GM21529 (cell line): ENCODE measurements around the gene KRT80.

Experiments
- ATAC-seq: cut with Tn5 transposase; IDR thresholded peaks from one replicate; pipeline ENCODE4 v1.9.1; 2021; ENCODE audit not compliant: unreplicated experiment

Gene KRT80

GRCh38 chr12:52156757-52157565 lies 34.9 kb downstream of the KRT80 start:
- ATAC-seq: no peak

DNA sequence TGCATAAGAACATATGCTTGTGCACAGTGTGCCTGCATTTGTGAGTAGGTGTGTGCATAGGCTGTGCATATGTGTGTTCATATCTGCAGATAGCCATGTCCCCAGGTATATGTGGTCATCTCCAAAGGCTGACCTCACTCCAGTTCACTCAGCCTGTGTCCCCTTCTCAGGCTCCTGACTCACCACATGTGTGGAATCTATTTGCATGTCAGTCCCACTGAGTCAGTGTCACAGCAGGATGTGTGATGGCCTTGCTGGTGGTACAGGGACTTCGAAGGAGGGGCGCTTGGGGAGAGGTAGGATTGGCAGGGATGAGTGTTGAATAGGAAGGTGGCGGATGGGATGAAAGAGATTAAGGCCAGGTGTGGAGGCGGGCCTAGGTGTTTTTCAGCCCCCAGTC lies 35.5 kb downstream of the KRT80 start:
- no peak for ATAC-seq

DNA sequence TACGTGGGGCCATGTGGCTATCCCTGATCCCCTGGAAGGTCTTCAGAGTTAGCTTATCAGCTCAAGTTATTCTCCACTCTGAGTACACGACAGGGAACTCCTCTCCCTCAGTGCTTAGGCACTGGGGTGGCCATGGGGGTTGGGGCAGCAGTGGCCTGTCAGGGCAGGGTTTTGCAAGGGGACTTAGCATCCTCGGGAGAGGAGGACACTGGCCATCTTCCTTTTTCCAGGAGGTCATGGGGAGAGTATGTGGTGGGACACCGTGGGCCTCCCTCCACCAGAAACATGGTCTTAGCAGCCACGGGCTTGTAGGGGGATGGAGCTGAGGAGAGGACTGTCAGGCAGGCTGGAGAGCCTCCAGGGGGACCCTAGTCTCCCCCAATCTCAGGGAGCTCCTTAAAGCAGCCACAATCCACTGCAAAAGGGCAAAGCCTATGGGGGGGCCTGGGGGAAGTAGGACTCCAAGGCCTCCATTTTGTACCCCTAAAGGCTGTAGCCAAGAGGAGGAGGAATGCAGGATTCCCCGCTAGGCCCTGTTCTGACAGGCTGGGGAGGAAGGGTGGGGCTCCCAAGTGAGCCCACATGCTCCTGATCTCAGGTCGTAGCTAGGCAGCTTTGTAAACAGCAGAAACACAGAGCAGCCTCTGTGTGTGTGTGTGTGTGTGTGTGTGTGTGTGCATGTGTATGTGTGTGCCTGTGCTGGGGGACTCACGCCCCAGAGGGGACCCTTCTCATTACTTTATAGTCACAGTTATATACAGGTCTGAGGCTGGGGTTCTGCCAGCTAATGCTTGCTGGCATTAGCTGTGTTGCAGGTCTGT lies 36.6 kb downstream of the KRT80 start:
- no peak for ATAC-seq

DNA sequence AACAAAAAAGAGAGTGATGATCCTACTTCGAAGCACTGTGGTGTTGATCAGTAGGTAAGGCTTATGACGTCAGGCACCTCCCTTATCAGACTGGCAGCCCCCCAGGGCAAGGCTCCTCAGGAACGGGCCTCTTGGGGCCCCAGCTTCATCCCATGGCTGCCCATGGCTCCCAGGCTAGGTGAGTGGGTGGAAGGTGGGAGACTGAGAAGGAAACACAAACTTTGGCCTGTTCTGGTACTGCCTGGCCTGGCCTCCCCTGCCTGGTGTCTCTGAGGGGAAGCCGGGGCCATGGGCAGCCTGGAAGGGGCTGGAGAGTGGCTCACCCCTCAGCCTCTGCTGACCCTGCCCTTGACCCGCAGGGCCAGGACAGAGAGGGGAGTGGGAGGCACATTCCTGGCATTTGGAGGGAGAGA lies 38.9 kb downstream of the KRT80 start:
- ATAC-seq: no peak

DNA sequence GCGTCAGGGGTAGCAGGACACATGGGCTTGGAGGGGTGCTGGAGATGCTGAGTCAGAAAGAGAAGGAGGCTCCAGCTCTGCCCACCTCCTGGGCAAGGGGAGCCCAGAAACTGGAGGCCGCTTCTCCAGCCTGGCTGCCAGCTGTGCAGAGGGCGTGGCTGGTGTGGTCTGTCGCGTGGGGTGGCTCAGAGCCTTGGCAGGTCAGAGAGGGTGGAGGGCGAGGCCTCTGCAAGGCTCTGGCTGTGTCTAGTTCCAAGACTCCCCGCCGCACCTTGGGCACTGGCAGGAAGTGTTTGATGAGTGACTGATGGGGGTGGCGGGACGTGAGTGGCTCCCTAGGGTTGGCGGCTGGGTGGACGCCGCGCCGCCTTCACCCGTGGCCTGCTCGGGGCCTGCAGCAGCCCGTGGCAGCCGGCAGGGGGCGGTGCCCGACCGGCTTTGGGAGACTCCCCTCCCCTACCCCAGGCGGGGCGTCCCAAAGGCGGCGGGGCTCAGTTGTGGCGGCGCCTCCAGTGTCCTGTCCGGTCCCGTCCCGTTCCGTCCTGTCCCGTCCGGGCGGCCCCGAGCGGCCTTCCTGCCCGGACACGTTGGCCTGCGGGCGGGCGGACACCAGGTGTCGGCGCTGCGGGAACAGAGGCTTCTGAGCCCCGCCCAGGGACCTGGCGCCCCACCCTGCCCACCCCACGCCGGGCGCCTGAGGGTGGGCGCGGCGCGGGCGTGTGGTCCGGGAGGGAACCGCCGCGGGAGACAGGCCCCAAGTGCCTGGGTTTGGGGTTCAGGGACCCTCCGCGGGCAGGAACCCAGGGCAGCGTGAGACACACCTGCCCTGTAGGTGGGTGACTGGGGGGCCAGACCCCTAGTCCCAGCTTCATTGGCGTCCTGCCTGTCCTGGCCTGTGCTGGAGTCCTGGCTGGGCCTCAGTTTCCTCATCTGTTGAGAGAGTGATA lies 39.7 kb downstream of the KRT80 start:
- ATAC-seq: no peak

- no peak for ATAC-seq
Measured at GRCh38 chr12:52151153-52151836, 40.5 kb downstream of the KRT80 start.

DNA sequence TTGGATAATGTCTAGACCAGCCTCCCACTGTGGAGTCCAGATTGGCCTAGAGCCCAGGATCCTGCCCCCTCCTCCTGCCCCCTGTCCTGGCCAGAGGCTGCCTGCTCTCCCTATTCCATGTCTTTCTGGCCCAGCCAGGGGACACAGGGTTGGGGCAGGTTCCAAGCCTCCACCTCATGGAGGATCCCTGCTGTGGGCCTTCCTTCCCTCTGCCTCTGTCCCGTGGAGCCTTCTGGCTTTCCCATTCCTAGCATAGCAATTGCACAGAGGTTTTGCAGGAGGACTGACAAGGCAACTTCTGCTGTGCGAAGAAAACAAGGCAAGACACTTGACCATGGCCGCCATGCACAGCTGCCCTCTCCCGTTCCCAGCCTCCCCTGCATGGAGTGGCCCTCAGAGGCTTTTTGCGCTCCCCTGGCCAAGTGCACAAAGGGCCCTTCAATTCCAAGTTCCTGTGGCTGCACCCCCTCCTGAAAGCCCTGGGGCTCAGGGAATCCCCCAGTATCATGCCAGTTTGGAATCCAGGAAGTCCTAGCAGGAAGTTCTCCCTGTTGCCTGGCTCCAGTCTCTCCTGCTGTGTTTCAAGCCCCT lies 42.1 kb downstream of the KRT80 start:
- ATAC-seq: no peak

DNA sequence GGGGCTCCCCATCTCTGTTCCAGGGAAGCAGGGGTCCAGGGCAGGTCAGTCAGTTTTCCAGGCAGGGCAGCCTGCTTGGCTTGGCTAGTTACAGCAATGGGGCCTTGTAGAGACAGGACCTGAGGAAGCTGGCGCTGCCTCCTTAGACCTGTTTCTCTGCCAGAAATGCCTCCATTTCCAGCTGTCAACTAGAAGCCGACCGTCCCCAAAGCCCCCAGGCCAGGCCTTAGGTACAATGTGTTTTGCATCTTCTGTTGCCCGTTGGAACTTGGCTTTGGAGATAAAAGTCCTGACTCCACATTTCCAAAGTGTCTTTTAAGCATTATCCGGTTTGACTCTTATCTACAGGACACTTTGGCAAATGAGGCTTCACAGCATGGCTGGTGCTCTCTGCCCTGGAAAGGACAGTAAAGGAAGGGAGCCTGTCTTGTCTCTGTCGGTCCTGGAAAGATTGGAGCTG lies 42.6 kb downstream of the KRT80 start:
- ATAC-seq: no peak

DNA sequence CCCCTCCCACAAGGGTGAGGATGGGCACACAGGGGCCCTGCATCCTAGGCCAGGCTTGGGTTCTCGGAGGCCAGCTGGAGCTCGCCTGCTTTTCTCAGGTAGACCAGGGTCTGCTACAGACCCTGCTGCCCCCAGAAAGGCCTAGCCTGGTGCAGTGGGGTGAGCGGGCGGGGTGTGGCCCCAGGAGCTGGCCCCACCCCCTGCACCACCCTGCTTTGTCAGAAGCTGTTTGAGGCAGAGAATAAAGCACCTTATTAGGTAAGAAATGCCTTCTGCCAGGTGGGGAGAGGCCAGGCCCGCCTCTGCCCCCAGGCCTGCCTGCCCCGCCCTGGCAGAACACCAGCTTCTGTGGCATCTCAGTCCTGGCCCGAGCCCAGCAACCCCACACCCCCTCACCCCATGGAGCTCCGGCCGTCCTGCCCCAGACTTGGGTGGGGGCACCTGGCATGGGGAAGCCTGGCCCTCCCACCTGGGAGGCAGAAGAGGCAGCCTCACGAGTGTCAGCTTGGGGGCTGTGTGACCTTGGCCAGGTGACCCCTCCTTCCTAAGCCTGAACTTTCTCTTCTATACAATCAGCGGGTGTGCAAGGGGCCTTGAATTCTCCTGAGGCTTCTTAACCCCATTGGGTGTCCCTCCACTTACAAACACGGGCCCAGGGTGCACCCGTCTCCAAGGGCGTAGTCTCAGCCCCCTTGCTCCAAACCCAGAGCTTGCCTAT lies 43.2 kb downstream of the KRT80 start:
- no peak for ATAC-seq

DNA sequence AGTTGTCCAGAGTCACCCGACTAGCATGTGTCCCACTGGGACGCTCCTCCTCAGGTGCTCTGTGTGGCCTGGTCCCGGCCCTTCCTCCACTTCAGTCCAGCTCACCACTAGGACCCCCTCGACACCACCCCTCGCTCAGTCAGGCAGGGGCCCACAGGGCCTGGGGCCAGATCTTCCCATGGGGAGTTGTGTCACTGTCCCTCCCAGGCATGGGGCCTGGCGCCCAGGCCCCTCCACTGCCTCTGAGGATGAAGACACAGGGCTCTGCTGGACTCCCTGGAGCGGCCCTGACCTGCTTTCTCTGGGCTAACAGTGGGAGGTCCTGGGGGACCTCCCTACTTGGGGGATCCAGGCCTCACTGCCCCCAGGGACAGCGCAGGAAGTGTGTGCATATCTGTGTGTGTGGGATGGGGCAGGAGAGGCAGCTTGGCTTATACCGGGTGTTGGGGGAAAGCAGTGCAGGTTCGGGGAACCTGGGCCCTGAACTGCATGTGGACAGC lies 43.8 kb downstream of the KRT80 start:
- ATAC-seq: no peak

DNA sequence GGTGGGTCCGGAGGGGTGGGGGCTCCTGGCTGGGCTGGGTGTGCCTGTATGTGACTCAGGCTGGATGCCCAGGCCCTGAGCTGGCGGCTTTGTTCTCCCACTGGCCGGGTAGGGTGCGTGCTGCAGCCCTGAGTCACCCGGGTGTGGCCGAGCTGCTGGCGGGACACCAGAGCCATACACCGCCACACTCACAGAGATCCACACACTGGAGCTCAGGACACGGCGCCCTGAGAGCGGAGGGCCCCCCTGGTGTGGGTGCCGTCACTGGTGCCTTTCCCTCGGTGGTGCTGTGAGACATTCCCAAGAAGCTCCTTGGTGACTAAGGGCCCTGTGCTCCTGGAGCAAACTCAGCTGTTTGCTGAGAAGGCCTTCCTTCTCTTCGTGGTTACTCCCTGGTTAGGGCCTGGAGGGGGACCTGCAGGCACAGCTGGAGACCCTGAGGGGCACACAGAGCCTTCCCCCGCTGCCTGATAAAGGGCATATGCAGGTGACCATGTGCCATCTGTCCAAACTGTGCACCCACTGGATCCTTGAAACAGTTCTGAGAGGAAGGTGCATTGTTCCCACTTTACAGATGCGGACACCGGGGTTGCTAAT lies 44.3 kb downstream of the KRT80 start:
- ATAC-seq: no peak

DNA sequence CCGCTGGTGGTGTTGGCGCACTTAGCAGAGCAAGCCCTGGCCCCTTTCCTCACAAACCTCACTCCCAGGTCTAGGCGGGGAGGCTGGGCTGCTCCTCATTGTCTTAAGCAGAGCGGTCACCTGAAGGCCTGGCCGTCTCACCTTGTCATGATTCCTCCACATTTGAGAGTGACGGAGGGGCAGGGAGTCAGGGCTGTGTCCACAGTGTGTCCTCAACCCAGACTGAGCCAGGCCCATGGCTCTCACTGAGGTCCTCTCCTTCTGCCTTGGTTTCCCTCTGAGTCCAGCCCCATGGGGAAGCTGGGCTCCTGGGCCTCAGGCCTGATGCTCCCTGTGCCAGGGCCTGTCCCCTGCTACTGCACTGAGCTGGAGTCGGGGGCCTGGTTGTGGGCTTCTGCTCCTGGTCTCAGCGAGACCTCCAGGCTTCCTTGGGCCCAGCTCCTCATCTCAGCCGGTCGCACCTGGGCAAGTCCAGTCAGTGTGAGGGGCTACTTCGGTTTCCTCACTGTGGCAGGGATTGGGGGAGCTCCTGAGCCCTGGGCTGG lies 44.9 kb downstream of the KRT80 start:
- no peak for ATAC-seq

DNA sequence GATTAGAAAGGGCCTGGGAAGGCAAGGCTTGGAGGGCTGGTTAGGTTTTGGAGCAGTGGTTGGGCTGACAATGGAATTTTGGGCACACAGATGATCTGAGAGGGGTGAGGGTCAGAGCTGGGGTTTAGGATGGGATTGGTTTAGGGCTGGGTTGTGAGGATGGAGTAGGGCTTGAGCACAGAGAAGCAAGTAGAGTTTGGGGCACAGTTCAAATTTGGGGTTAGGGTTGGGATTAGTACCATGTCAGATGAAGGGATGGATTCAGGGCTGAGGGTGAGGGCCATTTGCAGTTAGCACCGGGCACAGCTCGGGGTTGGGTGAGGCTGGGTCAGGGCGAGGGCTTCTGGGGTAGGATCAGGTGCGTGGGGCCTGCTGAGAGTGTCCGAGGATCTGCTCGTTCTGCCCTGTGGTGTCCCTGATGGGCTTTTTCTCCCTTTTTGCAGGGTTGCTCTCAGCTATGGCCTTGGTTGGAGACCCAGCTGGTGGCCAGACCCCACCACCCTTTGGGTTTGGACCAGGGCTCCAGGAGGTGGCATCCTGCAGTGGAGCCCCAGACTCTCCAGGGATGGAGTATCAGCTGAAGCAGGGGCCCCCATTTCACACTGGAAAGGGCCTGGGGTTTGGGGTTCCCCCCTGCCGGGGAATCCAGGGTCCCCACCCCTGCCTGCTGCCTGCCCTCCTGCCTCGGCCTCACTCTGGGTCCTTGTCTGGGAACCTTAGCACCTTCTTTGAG lies 45.6 kb downstream of the KRT80 start:
- no peak for ATAC-seq

GRCh38 chr12:52145228-52146088 lies 46.4 kb downstream of the KRT80 start:
- ATAC-seq: no peak

GRCh38 chr12:52144512-52145227 lies 47.1 kb downstream of the KRT80 start:
- no peak for ATAC-seq

DNA sequence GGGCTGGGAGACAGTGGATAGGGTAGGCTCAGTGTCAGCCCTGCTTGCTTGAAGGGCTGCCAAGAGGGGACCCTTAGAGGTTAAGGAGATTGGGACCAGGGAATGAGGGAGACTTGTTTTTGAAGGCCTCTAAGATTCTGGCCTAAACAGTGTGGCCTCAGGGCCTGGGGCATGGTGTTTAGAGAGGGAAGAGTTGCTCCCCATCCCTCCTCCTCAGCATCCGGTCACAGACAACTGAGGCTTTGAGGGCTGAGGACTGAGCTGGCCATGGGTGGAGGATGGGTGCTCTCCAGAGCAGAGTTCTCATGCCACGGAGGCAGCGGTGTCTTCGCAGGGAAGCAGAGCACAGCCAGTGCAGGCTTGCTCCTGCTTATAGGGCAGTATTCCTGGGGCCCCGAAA lies 49.4 kb downstream of the KRT80 start:
- no peak for ATAC-seq
